RWPE2 (cell line): ENCODE measurements around the gene GGT5.
"Not testable (repeated sequence)": the region's sequence is repeated elsewhere in the genome, so short reads cannot be mapped to it uniquely, and the experiment has no call there.

Source experiments
- ATAC-seq: fragments of 200-7000 bp; cut with Tn5 transposase; 3 replicates; pipeline ENCODE4 v1.9.1; 2021; ENCODE audit warnings: low read depth
- DNase-seq: peaks from one replicate; pipeline ENCODE4 v3.0.0-alpha.2; 2020; ENCODE audit warnings: low spot score
- H3K27ac ChIP-seq: fragments of 450-650 bp; 2 replicates; pipeline ENCODE4 v1.5.1; 2017; ENCODE audit warnings: mild to moderate bottlenecking; ENCODE audit not compliant: poor library complexity, severe bottlenecking
- H3K27me3 ChIP-seq: fragments of 250-450 bp; sonication (Bioruptor Pico); 2 replicates; pipeline ENCODE4 v1.5.1; 2021; ENCODE audit warnings: mild to moderate bottlenecking, moderate library complexity; ENCODE audit not compliant: insufficient read depth, poor library complexity, severe bottlenecking
- H3K36me3 ChIP-seq: fragments of 250-450 bp; sonication (Bioruptor Pico); 2 replicates; pipeline ENCODE4 v1.5.1; 2020; ENCODE audit warnings: low read depth, mild to moderate bottlenecking, moderate library complexity
- H3K4me1 ChIP-seq: fragments of 250-450 bp; sonication (Bioruptor Pico); 2 replicates; pipeline ENCODE4 v1.5.1; 2021; ENCODE audit warnings: mild to moderate bottlenecking, moderate library complexity; ENCODE audit not compliant: insufficient read depth, poor library complexity, severe bottlenecking
- H3K4me3 ChIP-seq: fragments of 250-450 bp; sonication (Bioruptor Pico); 2 replicates; pipeline ENCODE4 v1.5.1; 2021; ENCODE audit warnings: mild to moderate bottlenecking, moderate library complexity; ENCODE audit not compliant: severe bottlenecking
- H3K9me3 ChIP-seq: fragments of 250-450 bp; sonication (Bioruptor Pico); 2 replicates; pipeline ENCODE4 v1.5.1; 2021; ENCODE audit warnings: mild to moderate bottlenecking, moderate library complexity; ENCODE audit not compliant: severe bottlenecking
- CTCF ChIP-seq: fragments of 450-650 bp; IDR thresholded peaks from one replicate; pipeline ENCODE4 v1.5.1; 2017; ENCODE audit warnings: mild to moderate bottlenecking, moderate library complexity; ENCODE audit not compliant: poor library complexity, severe bottlenecking

GGT5 gene

GRCh38 chr22:24240381-24240780 is 4.5 kb downstream of the GGT5 start:
- H3K4me3 ChIP-seq = no peak overlapping the region
- no peak for TF ChIP-seq CTCF
- H3K27ac ChIP-seq = no peak overlapping the region
- no peaks in the 10 kb centered on the region for H3K27me3 ChIP-seq
- H3K36me3 ChIP-seq = no peaks in the 10 kb centered on the region
- no peak for DNase-seq
- H3K4me1 ChIP-seq = peaks cover 2% of the 10 kb centered on the region
- H3K9me3 ChIP-seq = no peaks in the 10 kb centered on the region
- no peak for ATAC-seq

- not testable (repeated sequence) for ATAC-seq, H3K4me3 ChIP-seq, H3K27ac ChIP-seq, H3K4me1 ChIP-seq, DNase-seq, H3K36me3 ChIP-seq, H3K27me3 ChIP-seq, H3K9me3 ChIP-seq
These were observed 6.7 kb downstream of the GGT5 start for GRCh38 chr22:24238101-24238694.

- DNase-seq (no peak), ATAC-seq (no peak)
- Histone ChIP-seq H3K27ac (no peak overlapping the region), H3K9me3 (no peaks in the 10 kb centered on the region), H3K27me3 (no peaks in the 10 kb centered on the region), H3K36me3 (no peaks in the 10 kb centered on the region), H3K4me1 (no peaks in the 10 kb centered on the region), H3K4me3 (no peak overlapping the region)
- no peak for TF ChIP-seq CTCF
These were observed 8.2 kb downstream of the GGT5 start for GRCh38 chr22:24236656-24237055.

GRCh38 chr22:24235315-24235714 is 9.6 kb downstream of the GGT5 start:
- no peaks in the 10 kb centered on the region for H3K27me3 ChIP-seq
- DNase-seq = no peak
- H3K4me1 ChIP-seq = no peaks in the 10 kb centered on the region
- no peak overlapping the region for H3K27ac ChIP-seq
- no peaks in the 10 kb centered on the region for H3K9me3 ChIP-seq
- H3K4me3 ChIP-seq = no peak overlapping the region
- ATAC-seq = no peak
- no peaks in the 10 kb centered on the region for H3K36me3 ChIP-seq
- no peak for TF ChIP-seq CTCF

GRCh38 chr22:24233816-24234215 is 11.1 kb downstream of the GGT5 start:
- Histone ChIP-seq H3K27ac (no peak overlapping the region), H3K36me3 (no peaks in the 10 kb centered on the region), H3K27me3 (no peaks in the 10 kb centered on the region), H3K4me1 (no peaks in the 10 kb centered on the region), H3K4me3 (no peak overlapping the region), H3K9me3 (no peaks in the 10 kb centered on the region)
- TF ChIP-seq CTCF = no peak
- ATAC-seq (no peak), DNase-seq (no peak)
